Measurements from ENCODE around the gene PANK3.

DNA sequence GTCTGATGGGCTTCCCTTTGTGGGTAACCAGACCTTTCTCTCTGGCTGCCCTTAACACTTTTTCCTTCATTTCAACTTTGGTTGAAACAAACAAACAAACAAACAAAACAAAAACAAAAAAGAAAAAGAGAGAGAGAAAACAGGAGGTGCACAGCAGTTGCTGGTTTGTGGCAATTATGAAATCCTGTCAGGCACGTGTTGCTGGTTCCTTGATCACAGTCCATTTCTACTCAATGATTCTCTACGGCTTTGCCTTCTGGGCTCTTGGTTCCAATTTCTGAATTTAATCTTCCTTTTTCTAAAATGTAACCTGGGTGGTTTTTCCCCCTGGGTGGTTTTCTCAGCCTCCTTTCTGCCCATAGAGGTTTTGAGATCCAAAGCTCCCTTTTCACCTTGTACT lies 17.8 kb upstream of the PANK3 start:
- TF ChIP-seq, protein P1, sequence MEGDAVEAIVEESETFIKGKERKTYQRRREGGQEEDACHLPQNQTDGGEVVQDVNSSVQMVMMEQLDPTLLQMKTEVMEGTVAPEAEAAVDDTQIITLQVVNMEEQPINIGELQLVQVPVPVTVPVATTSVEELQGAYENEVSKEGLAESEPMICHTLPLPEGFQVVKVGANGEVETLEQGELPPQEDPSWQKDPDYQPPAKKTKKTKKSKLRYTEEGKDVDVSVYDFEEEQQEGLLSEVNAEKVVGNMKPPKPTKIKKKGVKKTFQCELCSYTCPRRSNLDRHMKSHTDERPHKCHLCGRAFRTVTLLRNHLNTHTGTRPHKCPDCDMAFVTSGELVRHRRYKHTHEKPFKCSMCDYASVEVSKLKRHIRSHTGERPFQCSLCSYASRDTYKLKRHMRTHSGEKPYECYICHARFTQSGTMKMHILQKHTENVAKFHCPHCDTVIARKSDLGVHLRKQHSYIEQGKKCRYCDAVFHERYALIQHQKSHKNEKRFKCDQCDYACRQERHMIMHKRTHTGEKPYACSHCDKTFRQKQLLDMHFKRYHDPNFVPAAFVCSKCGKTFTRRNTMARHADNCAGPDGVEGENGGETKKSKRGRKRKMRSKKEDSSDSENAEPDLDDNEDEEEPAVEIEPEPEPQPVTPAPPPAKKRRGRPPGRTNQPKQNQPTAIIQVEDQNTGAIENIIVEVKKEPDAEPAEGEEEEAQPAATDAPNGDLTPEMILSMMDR (IDR thresholded peaks at IDR 0.05) = no peak
- no peak for TF ChIP-seq POLR2A (IDR thresholded peaks at IDR 0.05)
